HG03280 (cell line): ENCODE data around the gene MPP2.
"Not testable (repeated sequence)": the region's sequence is repeated elsewhere in the genome, so short reads cannot be mapped to it uniquely, and the experiment has no call there.

Source experiments
- ATAC-seq: cut with Tn5 transposase; IDR thresholded peaks from one replicate; pipeline ENCODE4 v1.9.1; 2021; ENCODE audit warnings: mild to moderate bottlenecking, moderate library complexity; ENCODE audit not compliant: unreplicated experiment

MPP2 gene

GRCh38 chr17:43907425-43907981, at the start of gene MPP2:
Gene MPP2 (minus strand): TSS chr17:43907536. CDS start chr17:43904460, 3,076 bp downstream.
- ATAC-seq: no peak

GRCh38 chr17:43956222-43956621, 48.9 kb upstream of the MPP2 start:
- ATAC-seq: no peak

DNA sequence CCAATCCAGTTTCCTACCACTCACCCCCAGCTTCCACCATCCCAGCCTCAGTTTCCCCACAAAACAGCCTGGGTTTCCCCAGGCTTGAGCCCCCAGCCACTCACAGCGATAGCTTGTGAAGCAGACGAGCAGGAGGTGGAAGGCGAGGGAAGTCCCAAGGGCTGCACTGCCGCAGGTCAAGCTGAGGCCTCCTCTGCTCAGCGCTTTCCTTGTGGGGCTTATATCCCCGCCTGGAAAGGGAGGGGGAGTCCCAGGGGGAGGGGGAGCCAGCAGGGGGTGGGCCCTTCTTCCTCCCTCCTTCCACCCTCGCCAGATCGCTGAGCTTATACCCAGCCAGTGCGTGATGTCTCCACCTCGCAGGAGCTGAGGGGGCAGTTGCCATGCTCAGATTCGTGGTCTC, 46.4 kb upstream of the MPP2 start, which contains the start of gene PYY:
Gene PYY, minus strand, starts transcription at position 195 of the 400 bp plus-strand sequence. CDS start 457 bp downstream, outside the sequence.
- ATAC-seq: no peak

GRCh38 chr17:43952724-43953666, 45.7 kb upstream of the MPP2 start:
- ATAC-seq: no peak

- ATAC-seq: no peak
These were observed 45.0 kb upstream of the MPP2 start for GRCh38 chr17:43952351-43952723.

DNA sequence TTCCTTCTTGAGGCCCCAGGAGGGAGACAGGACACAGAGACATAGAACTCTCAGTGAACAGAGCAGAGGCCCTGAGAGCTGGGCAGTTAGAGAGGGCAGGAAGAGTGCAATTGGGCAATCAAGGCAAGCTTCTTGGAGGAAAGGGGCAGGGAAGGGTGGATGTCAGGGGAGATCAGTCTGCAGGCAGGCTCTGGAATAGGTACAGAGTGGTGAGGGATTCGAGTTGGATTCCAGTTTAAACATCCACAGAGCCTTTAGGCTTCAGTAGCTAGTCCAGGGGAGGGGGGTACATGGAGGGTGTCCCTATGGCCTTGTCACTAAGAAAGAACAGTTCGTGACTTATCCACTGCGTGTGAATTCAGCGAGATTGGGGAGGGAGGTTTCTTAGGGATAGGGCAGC, 44.4 kb upstream of the MPP2 start:
- ATAC-seq: no peak

DNA sequence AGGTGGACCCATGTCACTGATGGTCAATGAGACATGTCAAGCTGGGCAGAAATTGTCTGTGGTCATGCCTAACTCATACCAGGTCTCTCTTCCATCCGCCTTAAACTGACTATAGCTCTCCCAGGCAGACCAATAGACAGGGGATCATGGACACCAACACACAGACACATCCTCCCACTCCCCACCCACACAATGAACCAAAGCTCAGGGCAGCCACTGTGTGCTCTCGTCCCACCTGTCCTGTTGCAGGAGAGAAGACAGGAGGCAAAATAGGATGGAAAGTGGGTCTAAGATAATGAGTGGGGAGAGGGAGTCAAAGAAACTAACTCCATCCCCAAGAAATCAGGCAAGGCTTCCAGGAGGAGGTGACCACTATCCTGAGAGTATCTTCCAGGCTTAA, 43.2 kb upstream of the MPP2 start:
- no peak for ATAC-seq

- ATAC-seq: no peak
These were observed 42.4 kb upstream of the MPP2 start for GRCh38 chr17:43949781-43950180.

DNA sequence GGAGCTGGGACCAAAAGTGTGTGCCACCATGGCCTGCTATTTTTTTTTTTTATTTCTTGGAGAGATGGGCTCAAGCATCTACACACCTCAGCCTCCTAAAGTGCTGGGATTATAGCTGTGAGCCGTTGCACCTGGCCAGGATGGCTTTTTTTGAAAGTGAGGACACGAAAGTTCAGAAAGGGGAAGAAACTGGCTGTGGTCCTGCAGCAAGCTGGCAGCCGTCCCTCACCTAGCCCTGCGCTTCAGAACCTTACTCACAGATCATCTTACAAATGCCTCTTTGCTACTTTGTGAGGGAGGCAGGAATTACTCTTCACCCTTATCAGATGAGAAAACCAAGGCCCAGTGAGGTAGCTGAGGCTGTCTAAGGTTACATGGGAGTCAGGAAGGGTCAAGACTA, 39.4 kb upstream of the MPP2 start:
- ATAC-seq: no peak

DNA sequence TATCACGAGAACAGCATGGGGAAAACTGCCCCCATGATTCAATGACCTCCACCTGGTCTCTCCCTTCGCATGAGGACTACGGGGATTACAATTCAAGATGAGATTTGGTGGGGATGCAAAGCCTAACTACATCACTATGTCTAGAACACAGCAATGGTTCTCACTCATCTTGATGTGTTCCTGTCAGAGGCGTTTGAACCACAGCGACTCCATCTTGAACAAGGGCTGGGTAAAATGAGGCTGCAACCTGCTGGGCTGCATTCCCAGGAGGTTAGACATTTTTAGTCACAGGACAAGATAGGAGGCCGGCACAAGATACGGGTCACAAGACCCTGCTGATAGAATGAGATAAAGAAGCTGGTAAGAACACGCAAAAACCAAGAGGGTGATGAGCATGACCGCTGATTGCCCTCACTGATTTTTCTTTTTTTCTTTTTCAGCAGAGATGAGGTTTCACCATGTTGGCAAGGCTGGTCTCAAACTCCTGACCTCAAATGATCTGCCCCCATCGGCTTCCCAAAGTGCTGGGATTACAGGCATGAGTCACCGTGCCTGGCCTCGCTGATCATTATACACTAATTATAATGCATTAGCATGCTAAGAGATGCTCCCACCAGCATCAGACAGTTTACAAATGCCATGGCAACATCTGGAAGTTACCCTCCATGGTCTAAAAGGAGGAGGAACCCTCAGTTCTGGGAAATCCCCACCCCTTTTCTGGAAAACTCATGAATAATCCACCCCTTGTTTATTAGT, 37.9 kb upstream of the MPP2 start:
- no peak for ATAC-seq

- ATAC-seq: no peak
These were observed 34.8 kb upstream of the MPP2 start, which contains the start of gene PPY for GRCh38 chr17:43942051-43942685. Gene PPY (minus strand): TSS chr17:43942476. CDS start chr17:43941654, 822 bp downstream.

- ATAC-seq: no peak
These were observed 33.3 kb upstream of the MPP2 start for GRCh38 chr17:43940630-43941029.

DNA sequence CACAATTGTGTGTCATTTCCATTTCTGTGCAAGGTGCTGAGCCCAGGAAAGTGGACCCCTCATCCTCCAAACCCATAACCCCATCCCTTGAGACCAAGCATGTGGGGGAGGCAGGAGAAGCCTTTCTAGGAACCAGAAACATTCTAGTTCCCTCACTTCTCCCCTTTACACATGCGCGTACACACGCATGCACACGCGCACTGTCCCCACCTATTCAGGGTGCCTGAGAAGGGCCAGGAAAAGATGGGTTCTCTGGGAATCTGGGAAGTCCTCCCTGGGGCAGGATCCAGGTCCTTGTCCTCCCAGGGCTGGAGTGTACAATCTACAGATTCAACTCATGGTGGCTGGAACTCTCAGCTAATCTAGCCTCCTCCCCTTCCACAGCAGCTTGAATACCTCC, 32.5 kb upstream of the MPP2 start:
- no peak for ATAC-seq

GRCh38 chr17:43939452-43939851, 32.1 kb upstream of the MPP2 start:
- ATAC-seq: not testable (repeated sequence)

DNA sequence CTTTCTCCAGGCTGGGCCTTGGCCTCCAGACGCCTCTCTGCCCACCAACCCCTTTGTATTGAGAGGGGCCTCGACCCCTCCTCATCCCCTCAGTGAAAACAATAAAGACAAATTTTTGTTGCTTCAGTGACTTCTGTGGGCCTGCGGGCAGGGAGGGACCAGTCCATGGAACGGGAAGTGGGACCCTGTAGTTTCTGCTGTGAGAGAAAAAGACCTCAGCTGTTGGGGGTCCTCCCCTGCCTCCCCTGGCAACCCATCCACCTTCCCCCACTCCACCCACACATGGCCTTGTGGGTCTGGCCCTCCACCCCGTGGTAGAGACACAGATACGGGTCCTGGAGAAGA, 31.5 kb upstream of the MPP2 start:
- ATAC-seq: no peak

DNA sequence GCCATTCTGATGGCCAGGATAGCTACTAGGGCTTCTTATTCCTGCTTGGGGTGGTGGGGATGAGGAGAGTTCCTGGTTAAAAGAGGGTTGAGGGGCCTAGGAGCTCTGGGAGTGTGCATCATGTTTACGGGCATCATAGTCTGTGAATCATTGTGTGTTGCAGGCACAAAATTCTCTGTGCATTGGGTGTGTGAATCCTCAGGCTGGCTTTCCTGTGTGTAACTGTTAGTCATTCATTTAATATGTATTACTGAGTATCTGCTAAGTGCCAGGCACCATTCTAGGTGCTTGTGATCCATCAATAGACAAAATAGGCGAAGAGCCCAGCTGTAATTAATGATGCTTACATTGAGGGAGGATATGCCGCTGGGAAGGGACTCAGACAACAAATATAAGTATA, 29.1 kb upstream of the MPP2 start:
- no peak for ATAC-seq

DNA sequence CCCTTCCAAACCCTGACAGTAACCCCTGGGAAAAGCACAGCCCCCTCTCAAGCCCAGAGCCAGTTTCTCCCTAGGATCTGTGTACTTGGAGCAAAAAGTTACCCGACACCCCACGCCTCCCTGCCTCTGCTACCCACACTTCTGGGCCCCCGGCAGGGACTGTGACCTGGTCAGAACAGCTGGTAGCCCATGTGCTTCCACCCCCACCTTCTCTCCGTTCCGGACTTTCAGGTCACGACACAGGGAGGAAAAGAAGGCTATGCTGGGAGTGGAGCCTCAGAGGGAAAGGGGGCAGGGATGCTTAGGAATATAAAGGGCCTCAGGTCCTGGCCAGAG, 28.6 kb upstream of the MPP2 start:
- no peak for ATAC-seq

DNA sequence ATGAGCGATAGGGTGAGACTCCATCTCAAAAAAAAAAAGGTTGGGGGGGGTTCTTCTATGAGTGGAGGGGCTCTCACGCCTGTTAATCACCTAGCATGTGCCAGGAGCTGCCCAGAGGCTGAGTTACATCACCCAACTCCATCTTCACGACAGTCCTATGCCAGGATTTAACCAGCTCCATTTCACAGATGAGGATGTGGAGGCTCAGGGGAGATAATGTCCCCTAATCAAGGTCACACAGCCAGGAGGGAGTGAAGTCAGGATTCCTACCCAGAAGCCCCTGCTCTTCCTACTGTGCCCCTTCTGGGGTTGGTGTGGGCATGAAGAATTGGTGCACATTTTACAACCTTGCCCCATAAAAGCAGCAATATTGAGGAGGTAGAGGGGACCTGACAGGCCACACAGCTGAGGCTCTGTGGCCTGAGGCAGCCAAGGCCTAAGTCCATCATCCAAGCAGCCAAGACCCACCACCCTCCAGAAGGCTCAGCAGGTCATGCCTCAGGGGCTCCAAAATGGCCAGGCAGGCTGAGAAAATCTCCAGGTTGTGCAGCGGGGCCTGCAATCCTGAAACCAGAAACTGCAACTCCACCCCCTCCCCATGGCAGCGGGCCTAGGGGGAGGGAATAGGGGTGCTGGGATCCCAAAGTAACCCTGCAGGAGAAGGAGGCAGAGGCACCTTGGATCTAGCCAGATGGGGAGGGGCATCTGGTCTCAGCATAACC, 28.0 kb upstream of the MPP2 start:
- ATAC-seq: no peak

- no peak for ATAC-seq
These were observed 25.6 kb upstream of the MPP2 start for GRCh38 chr17:43932923-43933322.

GRCh38 chr17:43932357-43932756, 25.0 kb upstream of the MPP2 start:
- no peak for ATAC-seq
